Measurements from ENCODE around the gene TAF1C. TPM values are rescaled to one million over a fixed set of nuclear protein-coding genes. Genes with fewer than 3 reads are reported as not detected.

Gene TAF1C
- total and polyA plus RNA-seq, 2 of the 4 experiments (the other 2 are of a cell fraction) = 7.3 to 35.5 TPM

DNA sequence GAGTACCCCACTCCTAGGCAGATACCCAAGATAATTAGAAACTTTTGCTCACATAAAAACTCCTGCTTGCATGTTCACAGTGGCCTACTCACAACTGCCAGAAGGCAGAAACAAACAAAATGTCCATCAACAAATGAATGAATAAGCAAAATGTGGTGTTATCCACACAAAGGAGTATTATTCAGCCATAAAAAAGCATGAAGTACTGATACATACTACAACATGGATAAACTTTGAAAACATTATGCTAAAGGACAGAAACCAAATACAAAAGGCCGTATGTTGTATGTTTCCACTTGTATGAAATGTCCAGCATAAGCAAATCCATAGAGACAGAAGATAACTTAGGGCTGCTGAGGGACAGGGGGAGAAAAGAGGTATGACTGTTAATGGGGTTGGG lies 43.8 kb downstream of the TAF1C start:
- H3K4me2 ChIP-seq (ENCODE audit: low read depth, low read length) = no peak overlapping the region
- TF ChIP-seq RCOR1 (IDR thresholded peaks at IDR 0.05; ENCODE audit: insufficient replicate concordance, low read length) (no peak), CHD1 (IDR thresholded peaks at IDR 0.05; ENCODE audit: low read depth, low read length) (no peak), RAD21 (IDR thresholded peaks at IDR 0.05; ENCODE audit: low read length) (no peak), BHLHE40 (IDR thresholded peaks at IDR 0.05; ENCODE audit: low read depth, low read length) (no peak), MXI1 (IDR thresholded peaks at IDR 0.05; ENCODE audit: borderline replicate concordance, low read depth, low read length) (no peak), CEBPB (IDR thresholded peaks at IDR 0.05; ENCODE audit: low read depth, low read length) (no peak), NFE2L2 (IDR thresholded peaks at IDR 0.05; ENCODE audit: low read depth, low read length) (no peak), MAFK (IDR thresholded peaks at IDR 0.05; ENCODE audit: low read depth, low read length) (no peak), SMC3 (IDR thresholded peaks at IDR 0.05; ENCODE audit: low read depth, low read length) (no peak), POLR2A (IDR thresholded peaks at IDR 0.05; ENCODE audit: low read depth, low read length) (no peak)
- peaks cover 16% of the 10 kb centered on the region for H3K9me1 ChIP-seq (ENCODE audit: insufficient read depth, low read length)
- H3K4me3 ChIP-seq (ENCODE audit: insufficient read depth, low read depth, low read length) = no peak overlapping the region
- H3K27ac ChIP-seq (ENCODE audit: insufficient read depth, low read length) = no peak overlapping the region
- no peak for DNase-seq
- H3K9me3 ChIP-seq (ENCODE audit: control insufficient read depth, insufficient read depth, low read length) = no peaks in the 10 kb centered on the region
- no TSS peak for BruUV-seq (replicated peaks)
- peaks cover 13% of the 10 kb centered on the region; the same call in 1 of the 2 replicates for H4K20me1 ChIP-seq (ENCODE audit: insufficient read depth, low read length)
- no peak overlapping the region for H2BK15ac ChIP-seq (ENCODE audit: low read depth, low read length)
- dilution Hi-C loops (cut with HindIII; ENCODE audit: low sequenced_read_pairs, unreplicated experiment) = no loop called here
- no peak overlapping the region for H2AK5ac ChIP-seq (ENCODE audit: low read depth, low read length)
- H2BK5ac ChIP-seq (ENCODE audit: low read depth, low read length, poor library complexity, severe bottlenecking) = no peak overlapping the region
- H4K5ac ChIP-seq (ENCODE audit: low read depth, low read length) = no peak overlapping the region
- H3K27me3 ChIP-seq (ENCODE audit: control insufficient read depth, insufficient read depth, low read length) = peaks cover 8% of the 10 kb centered on the region
- H3K23ac ChIP-seq (ENCODE audit: low read depth, low read length) = no peak overlapping the region
- H2AK9ac ChIP-seq (replicated peaks; ENCODE audit: low read depth, low read length, poor library complexity) = no peak overlapping the region
- ChIA-PET POLR2A (ENCODE audit: unreplicated experiment) (no interaction called here), CTCF (no interaction called here)
- H4K91ac ChIP-seq (ENCODE audit: insufficient read depth, low read depth, low read length) = no peak overlapping the region
- H2BK20ac ChIP-seq (ENCODE audit: low read depth, low read length) = no peak overlapping the region
- peaks cover 15% of the 10 kb centered on the region for H3K4me1 ChIP-seq (ENCODE audit: control insufficient read depth, insufficient read depth, low read length)
- no peak for ATAC-seq (ENCODE audit: low read depth)
- H3K18ac ChIP-seq (ENCODE audit: low read depth, low read length) = no peak overlapping the region
- no peak overlapping the region for H4K8ac ChIP-seq (ENCODE audit: low read depth in 2 of 2, low read length in 2 of 2)
- H3K4ac ChIP-seq (ENCODE audit: low read depth, low read length) = no peak overlapping the region
- WGBS, 2 experiments (ENCODE audit: extremely low coverage in 2 of 2, insufficient read length in 1 of 2) = no CpG with 5 or more reads among the region's 1 CpG
- H2AFZ ChIP-seq (replicated peaks; ENCODE audit: low read length, poor library complexity) = no peak overlapping the region
- H3K56ac ChIP-seq (ENCODE audit: extremely low read depth, insufficient read depth, low read length) = no peak overlapping the region
- H2BK120ac ChIP-seq (ENCODE audit: low read depth, low read length) = no peak overlapping the region
- in situ Hi-C loops (cut with MboI; ENCODE audit: low sequenced_read_pairs) = no loop called here
- no peaks in the 10 kb centered on the region for H3K36me3 ChIP-seq (ENCODE audit: control insufficient read depth, insufficient read depth, low read length)
- intact Hi-C loops (cut with micrococcal nuclease) = no loop called here
- H3K9ac ChIP-seq (ENCODE audit: low read depth, low read length) = no peak overlapping the region
- no peak overlapping the region for H3K14ac ChIP-seq (replicated peaks; ENCODE audit: low read depth, low read length)
- peaks cover 23 to 51% of the 10 kb centered on the region in 2 experiments for H3K79me1 ChIP-seq (ENCODE audit: low read depth in 1 of 2, low read length in 2 of 2)
